GM19455 (cell line): ENCODE data around the gene GCN1.

Experiments used
- ATAC-seq: cut with Tn5 transposase; IDR thresholded peaks from one replicate; pipeline ENCODE4 v1.9.1; 2021; ENCODE audit not compliant: unreplicated experiment

Gene GCN1

GRCh38 chr12:120098756-120099470, 95.6 kb downstream of the GCN1 start:
- ATAC-seq: no peak

DNA sequence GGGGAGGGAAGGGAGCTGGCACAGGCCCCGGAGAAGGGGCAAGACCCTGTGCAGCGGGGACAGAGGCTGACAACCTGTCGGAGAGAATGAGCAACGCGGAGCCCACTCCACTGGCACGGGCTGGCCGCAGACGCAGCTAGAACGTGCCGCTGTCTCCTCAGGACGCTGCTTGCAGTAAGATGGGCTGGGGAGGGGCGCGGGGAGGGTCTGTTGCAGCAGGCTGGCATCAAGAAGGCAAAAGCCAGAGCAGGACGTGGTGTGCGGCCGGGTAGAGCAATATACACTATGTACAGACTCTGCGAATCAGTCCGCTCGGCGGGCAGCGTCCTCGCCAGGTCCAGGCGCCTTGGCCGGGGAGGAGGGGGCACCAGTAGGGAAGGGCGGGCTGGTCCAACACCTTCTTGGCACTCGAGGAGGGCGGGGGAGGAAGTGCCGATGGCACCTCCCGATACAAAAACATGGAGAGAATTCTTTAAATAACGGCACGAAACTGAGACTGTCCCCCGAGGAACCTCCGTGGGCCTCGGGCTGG, 97.8 kb downstream of the GCN1 start:
- no peak for ATAC-seq

GRCh38 chr12:120095736-120096135, 98.8 kb downstream of the GCN1 start:
- ATAC-seq: no peak

DNA sequence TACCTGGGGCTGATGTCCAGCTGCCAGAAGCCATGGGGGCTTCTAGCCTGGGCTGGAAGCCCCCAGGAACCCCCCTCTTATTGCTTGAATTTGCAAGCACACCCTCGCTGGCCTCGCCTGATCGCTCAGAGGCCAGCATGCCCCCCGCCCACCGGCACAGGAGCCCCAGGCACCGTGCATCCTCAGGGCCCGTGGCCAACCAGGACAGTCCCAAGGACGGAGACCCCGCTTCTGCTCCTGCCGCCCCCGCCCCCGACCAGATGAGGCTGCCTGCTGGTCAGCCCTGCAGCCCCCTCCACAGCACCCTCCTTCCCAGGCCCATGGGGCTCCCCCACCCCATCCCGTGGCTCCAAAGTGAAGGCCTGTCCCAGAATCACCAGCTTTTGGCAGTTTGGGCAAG, 99.2 kb downstream of the GCN1 start:
- ATAC-seq: no peak

GRCh38 chr12:120094485-120094884, 100.0 kb downstream of the GCN1 start:
- no peak for ATAC-seq

DNA sequence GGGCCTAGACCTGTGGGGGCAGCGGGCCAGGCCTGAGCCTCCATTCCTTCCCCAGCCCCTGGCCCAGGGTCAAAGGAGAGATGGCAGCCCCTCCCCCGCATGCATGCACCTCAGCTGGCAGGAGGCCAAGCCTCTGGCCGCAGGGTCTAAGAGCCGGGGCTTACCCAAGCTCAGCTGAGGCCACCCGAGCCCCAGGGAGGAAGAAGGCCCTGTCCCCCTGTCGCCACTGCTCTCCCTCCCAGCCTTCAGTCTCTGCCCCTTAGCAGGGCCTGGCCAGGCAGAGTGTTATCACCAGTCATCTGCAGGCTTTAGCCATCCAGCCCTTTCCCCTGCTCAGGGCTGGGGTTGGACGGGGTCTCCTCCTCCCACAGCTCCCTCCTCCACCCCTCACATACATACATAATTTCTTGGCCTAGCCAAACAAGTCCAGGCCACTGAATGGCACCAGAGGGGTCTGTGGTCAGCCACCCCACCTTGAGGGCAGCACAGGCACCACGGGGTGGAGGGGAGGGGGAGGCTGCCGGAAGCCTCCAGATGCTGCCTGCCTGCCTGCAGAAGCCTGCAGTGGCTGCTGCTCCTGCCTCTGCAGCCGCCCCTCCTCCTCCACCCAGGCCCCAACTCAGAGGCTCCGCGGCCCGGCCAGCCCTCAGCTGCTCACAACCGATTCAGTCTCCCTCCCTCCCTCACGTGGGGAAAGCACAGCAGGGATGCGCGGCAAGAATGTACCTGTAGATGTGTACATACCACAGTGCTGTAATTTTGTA, 100.7 kb downstream of the GCN1 start:
- ATAC-seq: no peak

DNA sequence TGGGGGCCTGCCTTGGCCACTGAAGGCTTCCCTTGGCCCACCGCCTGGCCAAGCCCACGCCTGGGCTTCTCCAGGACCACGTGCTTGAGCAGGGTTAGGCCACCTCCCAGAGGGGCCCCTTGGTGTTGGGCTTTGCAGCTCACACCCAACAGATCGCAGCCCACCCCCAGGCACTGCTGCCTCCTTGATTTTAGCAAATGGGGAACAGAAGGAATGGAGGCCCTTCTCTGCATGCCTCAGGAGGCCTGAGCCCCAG, 101.3 kb downstream of the GCN1 start:
- no peak for ATAC-seq

DNA sequence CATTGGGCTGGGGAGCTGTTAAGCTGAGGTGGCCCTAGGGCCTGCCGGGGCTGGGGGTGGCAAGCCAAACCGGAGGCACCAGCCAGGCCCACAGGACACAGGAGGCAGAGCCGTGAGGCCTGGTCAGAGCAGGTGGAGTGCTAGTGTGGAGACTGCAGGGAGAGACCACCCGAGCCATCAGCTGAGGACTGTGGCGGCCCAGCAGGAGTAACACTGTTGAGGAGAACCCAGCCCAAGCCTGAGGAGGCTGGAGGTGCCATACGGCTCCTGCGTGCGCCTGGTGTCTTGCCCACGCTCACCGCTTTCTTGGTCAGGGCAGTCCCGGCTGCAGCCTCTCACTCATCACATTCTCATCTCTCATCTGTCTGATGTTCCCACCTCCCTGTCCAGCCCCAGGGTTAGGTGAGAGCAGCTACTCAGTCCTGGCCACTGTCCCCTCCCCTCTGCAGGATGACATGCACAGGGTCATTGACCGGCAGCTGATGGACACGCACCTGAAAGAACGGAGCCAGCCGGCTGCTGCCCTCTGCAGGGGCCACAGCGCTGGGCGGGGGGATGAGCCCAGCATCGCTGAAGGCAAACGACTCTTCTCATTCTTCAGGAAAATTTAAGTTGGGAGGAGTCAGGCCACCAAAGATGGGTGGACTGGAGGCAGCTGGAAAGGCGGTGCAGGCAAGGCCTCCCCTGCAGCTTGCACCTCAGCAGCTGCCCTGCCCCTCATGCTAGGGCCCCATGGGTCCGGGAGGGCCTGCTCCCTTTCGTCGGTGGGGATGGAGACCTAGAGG, 101.8 kb downstream of the GCN1 start:
- ATAC-seq: no peak

DNA sequence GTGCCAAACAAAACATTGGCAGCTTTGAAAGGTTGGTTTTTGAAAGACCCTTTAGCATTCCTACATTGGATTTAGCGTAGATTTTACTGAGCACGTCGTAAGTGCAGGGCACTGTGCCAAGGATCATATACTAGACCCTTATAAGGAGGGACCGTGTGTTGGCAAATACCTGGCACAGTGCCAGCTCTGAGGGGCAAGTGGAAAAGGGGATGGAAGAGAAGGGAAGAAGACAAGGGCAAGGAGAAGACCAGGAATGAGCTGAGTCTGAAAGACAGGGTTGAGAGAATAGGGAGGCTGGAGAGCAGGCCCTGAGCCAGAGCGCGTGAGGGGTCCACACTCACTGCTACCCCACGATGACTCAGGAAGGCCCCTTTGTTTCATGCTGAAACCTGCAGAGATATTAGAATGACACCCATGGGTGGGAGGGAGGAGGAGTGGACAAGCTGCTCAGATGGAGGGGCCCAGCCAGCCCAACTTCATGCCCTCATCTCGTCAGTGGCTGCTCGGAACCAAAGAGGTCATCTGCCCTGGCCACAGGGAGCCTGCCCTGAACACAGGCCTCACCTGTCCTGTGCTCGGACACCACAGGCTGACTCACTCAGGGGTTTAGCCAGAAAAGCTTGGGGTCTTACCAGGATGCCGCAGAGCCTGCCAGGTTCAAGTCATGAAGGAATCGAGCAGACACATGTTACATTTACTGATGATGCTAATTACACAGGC, 103.0 kb downstream of the GCN1 start:
- no peak for ATAC-seq

DNA sequence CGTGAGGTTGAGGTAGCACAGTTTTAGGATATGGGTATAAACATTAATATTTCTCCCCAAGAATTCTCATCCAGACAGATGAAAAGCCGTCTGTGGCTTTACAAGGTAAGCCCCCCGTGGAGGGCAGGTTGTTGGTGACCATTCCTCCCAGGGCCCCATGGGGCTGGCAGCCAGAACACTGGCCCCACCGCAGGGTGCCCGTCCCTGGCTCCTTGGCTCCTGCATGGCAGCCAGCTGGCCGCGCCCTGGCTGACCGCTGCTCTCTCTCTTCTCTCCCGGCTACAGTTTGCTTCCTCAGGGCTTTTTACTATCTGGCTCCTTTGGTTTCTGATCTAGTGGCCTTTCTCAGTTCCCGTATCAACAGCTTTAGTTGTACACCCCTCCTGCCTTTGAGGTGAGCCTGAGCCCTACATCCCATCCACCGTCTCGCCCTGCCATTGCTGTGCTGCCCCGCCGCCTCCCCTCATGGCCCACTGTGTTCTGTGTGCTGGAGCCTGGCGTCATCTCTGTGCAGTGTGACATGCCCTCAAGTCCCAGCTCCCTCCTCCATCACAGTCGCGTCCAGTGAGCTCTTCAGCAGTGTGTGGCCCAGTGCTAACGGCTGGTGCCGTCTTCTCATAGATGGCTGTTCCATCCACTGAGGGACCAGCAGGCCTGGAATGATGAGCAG, 103.8 kb downstream of the GCN1 start:
- ATAC-seq: no peak

- no peak for ATAC-seq
Measured at GRCh38 chr12:120090206-120090605, 104.3 kb downstream of the GCN1 start.

DNA sequence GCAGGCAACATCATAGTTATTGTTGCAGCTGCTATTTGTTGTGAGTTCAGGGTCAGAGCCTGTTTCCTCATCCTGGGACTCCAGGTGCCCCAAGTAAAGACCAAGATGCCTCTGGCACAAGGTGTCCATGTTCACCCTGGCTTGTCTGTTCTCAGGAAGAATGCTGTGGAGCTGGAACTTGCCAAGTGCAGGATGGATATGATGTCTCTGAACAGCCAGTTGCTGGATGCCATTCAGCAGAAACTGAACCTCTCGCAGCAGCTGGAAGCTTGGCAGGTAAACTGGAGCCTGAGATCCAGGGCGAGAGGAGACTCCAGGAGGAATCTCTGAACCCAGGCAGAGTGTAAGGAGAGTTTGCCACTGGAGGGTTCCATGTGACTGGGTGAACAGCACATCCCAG, 104.7 kb downstream of the GCN1 start:
- no peak for ATAC-seq

DNA sequence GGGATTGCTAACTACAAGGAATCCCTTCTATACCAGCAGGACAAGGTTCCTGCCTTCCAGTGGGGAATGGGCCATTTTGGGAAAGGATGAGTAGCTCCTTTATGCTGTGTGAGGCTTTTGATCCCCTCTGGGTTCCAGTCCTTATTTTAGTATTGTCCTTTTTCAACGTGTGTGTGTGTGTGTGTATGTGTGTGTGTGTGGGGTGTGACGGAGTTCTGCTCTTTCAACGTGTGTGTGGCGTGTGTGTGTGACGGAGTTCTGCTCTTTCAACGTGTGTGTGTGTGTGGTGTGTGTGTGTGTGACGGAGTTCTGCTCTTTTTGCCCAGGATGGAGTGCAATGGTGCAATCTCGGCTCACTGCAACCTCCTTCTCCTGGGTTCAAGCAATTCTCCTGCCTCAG, 105.4 kb downstream of the GCN1 start:
- ATAC-seq: no peak

DNA sequence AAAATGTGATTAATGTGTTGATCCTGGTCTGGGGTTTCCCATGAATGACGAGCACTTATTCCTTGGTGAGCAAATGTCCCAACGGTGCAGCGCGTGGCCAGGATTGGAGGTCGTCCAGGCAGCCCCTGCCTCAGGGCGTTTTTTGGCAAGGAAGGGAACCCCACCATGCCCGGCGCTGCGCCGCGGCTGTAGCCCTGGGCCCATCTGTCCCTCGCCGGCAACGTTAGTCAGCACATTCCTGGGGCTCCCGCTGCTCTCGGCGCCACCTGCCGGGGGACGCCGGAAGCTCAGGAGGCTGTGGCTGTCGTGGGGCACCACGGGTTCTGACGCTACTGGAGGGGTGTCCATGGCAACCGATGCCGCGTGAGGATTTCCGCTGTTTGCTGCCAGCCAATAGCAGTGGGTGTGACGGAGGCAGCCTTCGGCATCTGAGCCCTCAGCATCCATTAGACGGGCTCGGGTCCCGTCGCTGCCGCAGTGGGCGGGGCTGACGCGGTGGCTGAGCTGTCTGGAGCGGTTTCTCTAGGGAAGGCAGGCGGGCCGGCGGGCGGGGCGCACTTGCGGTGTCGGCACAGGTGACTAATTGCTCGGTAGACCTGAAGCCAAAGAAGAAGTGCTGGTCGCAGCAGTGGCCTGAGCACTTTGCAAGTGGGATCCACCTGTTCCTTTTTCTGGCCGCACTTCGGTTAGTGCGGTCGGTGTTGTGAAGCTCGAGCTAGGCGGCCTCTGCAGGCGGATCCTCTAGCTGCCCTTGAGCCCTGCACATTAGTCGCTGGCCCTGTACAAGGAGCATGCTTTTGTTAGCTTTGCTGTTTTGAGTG, 107.5 kb downstream of the GCN1 start:
- ATAC-seq: peak; percentile 97

- ATAC-seq: no peak
Measured at GRCh38 chr12:120085920-120086645, 108.4 kb downstream of the GCN1 start.

DNA sequence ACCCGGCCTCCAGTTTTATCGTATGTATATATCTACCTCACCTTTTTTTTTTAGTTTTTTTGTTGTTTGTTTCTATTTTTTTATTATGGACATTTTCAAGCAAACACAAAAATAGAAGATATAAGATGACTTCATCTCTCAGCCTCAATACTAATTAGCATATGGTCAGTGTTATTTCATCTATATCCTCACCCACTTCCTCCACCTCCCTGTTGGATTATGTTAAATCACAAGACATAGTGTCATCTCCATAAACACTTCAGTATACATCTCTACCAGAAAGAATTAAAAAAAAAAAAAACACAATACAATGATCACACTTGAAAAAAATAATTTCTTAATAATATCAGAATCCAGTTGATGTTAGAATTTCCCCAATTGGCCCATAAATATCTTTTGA, 112.9 kb downstream of the GCN1 start:
- no peak for ATAC-seq

DNA sequence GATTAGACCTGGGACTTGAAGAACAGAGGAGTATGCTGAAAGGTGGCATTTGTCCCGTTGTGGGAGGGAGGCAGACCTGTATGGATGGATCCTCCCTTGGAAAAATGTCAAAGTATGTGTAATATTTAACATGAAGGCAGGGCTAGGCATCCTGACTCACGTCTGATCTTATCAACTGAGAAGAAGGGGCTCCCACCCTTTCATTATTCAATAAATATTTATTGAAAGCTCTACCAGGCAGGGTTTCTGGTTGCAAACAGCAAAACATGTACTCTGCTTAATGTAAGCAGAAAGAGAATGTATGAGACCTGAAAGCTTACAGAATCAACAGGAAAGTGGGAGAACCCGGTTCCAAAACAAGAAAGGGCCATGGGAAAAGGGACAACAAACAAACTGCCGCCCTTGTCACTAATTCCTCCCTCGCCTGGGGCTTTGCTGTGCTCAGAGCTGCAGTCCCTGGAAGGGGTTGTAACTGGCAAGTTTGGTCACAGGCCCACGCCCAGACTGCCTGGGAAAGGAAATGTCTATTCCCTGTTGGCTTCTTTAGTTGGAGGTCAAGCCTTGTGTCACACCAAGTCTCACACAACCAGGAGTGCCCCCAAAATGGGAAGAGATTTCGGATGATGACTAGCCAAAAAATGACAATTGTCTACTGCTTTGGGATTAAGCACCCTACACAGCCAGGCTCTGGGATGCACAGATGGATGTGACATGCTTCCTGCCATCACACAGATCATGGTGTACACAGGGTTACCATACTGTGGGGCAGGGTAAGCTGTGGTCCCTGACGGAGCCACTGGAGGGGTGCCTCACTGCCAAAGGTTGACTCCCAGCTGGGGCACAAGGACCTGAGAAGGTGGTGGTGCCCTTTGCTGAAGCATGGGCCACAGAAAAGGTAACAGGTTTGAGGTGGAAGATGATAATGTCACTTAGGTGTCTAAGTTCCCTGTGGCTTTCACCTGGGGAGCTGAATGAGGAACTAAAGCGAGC, 114.8 kb downstream of the GCN1 start:
- no peak for ATAC-seq

DNA sequence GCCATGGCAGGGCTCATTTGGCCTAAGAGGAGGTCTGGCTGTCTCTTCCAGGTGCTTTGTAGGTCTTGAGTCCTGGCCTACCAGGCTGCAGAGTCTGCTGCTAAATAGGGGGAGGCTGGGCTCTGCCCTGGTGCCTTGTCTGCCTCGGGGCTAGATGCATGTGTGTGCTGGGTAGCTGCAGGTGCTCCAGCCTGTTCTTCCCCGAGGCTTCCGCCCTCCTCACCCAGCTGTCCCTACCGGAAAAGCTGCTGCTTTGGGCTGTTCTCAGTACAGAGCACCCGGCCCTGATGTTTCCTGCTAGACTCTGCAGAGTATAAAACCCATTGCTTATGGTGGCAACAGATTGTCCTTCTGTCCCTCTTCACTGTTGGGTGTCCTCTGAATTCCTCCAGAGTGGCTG, 115.6 kb downstream of the GCN1 start:
- ATAC-seq: no peak
